GM12892 (cell line): Measurements from ENCODE around the gene KMT5B.
A peak's percentile ranks its signal among the peaks of the same experiment; 100 is the strongest.

Experiments
- DNase-seq: peaks from one replicate; pipeline ENCODE4 v3.0.0; 2011; ENCODE audit not compliant: insufficient read length
- FAIRE-seq: peaks from 2 replicates; lab custom pipeline; 2011; peaks lifted over from hg19 to GRCh38; lab: Jason Lieb, UNC
- POLR2A ChIP-seq: IDR thresholded peaks from 2 replicates; pipeline ENCODE4 v1.6.1; 2011; ENCODE audit warnings: low read depth, low read length, control low read depth
- POLR2AphosphoS5 ChIP-seq: IDR thresholded peaks from 2 replicates; pipeline ENCODE4 v1.6.1; 2011; ENCODE audit warnings: low read depth, low read length, control low read depth
- TAF1 ChIP-seq: IDR thresholded peaks from 2 replicates; pipeline ENCODE4 v1.6.1; 2011; ENCODE audit warnings: low read depth, mild to moderate bottlenecking, control low read depth, low read length, borderline replicate concordance

KMT5B gene

GRCh38 chr11:68193018-68193417 is 20.1 kb downstream of the KMT5B start:
- DNase-seq = no peak
- no peak for FAIRE-seq
- TF ChIP-seq POLR2AphosphoS5 (no peak), TAF1 (no peak), POLR2A (no peak)

GRCh38 chr11:68191661-68192579 is 21.2 kb downstream of the KMT5B start:
- DNase-seq = no peak
- FAIRE-seq = no peak
- no peak for TF ChIP-seq TAF1
- no peak for TF ChIP-seq POLR2A
- no peak for TF ChIP-seq POLR2AphosphoS5

- DNase-seq (no peak), FAIRE-seq (no peak)
These were observed 23.2 kb downstream of the KMT5B start for GRCh38 chr11:68189888-68190287.

GRCh38 chr11:68189082-68189481 is 24.0 kb downstream of the KMT5B start:
- no peak for TF ChIP-seq TAF1
- no peak for TF ChIP-seq POLR2A
- TF ChIP-seq POLR2AphosphoS5 = no peak
- FAIRE-seq (no peak), DNase-seq (no peak)

More at GRCh38 chr11:68189888-68190287, 23.2 kb downstream of the KMT5B start:
- TF ChIP-seq TAF1 (no peak), POLR2AphosphoS5 (no peak), POLR2A (no peak)

GRCh38 chr11:68186061-68186460 is 27.0 kb downstream of the KMT5B start:
- DNase-seq (no peak), FAIRE-seq (no peak)
- no peak for TF ChIP-seq TAF1
- TF ChIP-seq POLR2AphosphoS5 = no peak
- no peak for TF ChIP-seq POLR2A

- FAIRE-seq (peak; percentile 70), DNase-seq (no peak)
- TF ChIP-seq POLR2A (no peak), POLR2AphosphoS5 (no peak)
These were observed 31.2 kb downstream of the KMT5B start for GRCh38 chr11:68181719-68182451.

- TF ChIP-seq POLR2A = no peak
- TF ChIP-seq TAF1 = no peak
- no peak for TF ChIP-seq POLR2AphosphoS5
- no peak for DNase-seq
- FAIRE-seq = no peak
These were observed 33.2 kb downstream of the KMT5B start for GRCh38 chr11:68179847-68180246.

GRCh38 chr11:68177877-68178276 is 35.2 kb downstream of the KMT5B start:
- TF ChIP-seq POLR2AphosphoS5 (no peak), POLR2A (no peak), TAF1 (no peak)
- no peak for DNase-seq
- peak; percentile 54 for FAIRE-seq

- DNase-seq (no peak), FAIRE-seq (no peak)
- TF ChIP-seq POLR2AphosphoS5 (no peak), TAF1 (no peak)
These were observed 39.2 kb downstream of the KMT5B start for GRCh38 chr11:68173926-68174325.

GRCh38 chr11:68169442-68169841 is 43.7 kb downstream of the KMT5B start:
- DNase-seq (no peak), FAIRE-seq (no peak)
- TF ChIP-seq TAF1 = no peak
- TF ChIP-seq POLR2AphosphoS5 = no peak
- TF ChIP-seq POLR2A = no peak

- FAIRE-seq = no peak
- no peak for TF ChIP-seq POLR2A
These were observed 44.4 kb downstream of the KMT5B start for GRCh38 chr11:68168694-68169093.

GRCh38 chr11:68167474-68167873 is 45.6 kb downstream of the KMT5B start:
- FAIRE-seq (no peak), DNase-seq (no peak)
- TF ChIP-seq TAF1 (no peak), POLR2AphosphoS5 (no peak), POLR2A (no peak)

More at GRCh38 chr11:68168694-68169093, 44.4 kb downstream of the KMT5B start:
- DNase-seq = no peak
